Loucy (cell line): ENCODE results near the gene ZG16.

ENCODE experiments used
- EZH2phosphoT487 ChIP-seq: fragments of 200-600 bp; IDR thresholded peaks from 2 replicates; pipeline ENCODE4 v1.6.1; 2018; ENCODE audit warnings: antibody characterized with exemption, mild to moderate bottlenecking, moderate library complexity, borderline replicate concordance
- TF ChIP-seq, protein P1 (sequence below): fragments of 200-600 bp; sonication (generic); conservative IDR thresholded peaks from 2 replicates; pipeline ENCODE4 v1.5.1; 2014; ENCODE audit warnings: mild to moderate bottlenecking, antibody characterized with exemption, low read length

DNA sequence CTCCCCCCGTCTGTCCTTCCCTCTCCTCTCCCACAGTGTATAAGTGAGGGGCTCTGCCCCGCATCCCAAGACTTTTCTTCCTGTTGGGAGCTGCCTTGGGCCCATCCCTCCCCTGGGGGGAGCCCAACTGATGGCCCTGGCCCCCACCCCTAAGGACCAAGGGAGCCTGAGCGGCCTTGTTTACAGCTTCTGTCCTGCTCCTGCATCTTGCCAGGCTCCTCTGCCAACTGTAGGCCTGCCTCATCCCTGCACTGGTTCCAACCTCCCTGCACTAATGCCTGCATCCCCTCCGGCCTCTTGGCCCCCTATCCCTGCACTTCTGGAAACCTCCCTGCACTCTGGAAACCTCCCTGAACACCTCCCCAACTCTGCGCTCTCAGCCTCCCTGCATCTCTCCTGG, 36.5 kb downstream of the ZG16 start:
- TF ChIP-seq, protein P1, sequence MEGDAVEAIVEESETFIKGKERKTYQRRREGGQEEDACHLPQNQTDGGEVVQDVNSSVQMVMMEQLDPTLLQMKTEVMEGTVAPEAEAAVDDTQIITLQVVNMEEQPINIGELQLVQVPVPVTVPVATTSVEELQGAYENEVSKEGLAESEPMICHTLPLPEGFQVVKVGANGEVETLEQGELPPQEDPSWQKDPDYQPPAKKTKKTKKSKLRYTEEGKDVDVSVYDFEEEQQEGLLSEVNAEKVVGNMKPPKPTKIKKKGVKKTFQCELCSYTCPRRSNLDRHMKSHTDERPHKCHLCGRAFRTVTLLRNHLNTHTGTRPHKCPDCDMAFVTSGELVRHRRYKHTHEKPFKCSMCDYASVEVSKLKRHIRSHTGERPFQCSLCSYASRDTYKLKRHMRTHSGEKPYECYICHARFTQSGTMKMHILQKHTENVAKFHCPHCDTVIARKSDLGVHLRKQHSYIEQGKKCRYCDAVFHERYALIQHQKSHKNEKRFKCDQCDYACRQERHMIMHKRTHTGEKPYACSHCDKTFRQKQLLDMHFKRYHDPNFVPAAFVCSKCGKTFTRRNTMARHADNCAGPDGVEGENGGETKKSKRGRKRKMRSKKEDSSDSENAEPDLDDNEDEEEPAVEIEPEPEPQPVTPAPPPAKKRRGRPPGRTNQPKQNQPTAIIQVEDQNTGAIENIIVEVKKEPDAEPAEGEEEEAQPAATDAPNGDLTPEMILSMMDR, result no peak
- no peak for TF ChIP-seq EZH2phosphoT487
